CD4-positive, alpha-beta T cell treated with Interleukin-17A for 1 hour (primary cell): ENCODE measurements around the gene ATP10A.

ENCODE experiments used
- DNase-seq: peaks from one replicate; pipeline ENCODE4 v3.0.0-alpha.2; 2020

Gene ATP10A, protein sequence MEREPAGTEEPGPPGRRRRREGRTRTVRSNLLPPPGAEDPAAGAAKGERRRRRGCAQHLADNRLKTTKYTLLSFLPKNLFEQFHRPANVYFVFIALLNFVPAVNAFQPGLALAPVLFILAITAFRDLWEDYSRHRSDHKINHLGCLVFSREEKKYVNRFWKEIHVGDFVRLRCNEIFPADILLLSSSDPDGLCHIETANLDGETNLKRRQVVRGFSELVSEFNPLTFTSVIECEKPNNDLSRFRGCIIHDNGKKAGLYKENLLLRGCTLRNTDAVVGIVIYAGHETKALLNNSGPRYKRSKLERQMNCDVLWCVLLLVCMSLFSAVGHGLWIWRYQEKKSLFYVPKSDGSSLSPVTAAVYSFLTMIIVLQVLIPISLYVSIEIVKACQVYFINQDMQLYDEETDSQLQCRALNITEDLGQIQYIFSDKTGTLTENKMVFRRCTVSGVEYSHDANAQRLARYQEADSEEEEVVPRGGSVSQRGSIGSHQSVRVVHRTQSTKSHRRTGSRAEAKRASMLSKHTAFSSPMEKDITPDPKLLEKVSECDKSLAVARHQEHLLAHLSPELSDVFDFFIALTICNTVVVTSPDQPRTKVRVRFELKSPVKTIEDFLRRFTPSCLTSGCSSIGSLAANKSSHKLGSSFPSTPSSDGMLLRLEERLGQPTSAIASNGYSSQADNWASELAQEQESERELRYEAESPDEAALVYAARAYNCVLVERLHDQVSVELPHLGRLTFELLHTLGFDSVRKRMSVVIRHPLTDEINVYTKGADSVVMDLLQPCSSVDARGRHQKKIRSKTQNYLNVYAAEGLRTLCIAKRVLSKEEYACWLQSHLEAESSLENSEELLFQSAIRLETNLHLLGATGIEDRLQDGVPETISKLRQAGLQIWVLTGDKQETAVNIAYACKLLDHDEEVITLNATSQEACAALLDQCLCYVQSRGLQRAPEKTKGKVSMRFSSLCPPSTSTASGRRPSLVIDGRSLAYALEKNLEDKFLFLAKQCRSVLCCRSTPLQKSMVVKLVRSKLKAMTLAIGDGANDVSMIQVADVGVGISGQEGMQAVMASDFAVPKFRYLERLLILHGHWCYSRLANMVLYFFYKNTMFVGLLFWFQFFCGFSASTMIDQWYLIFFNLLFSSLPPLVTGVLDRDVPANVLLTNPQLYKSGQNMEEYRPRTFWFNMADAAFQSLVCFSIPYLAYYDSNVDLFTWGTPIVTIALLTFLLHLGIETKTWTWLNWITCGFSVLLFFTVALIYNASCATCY (N-terminal part only)

GRCh38 chr15:25863111-25863967, at the start of gene ATP10A:
Gene ATP10A (minus strand): TSS chr15:25863327. CDS start chr15:25863096, 231 bp downstream.
- peak; percentile 52 for DNase-seq

GRCh38 chr15:25912035-25912434, 48.9 kb upstream of the ATP10A start:
- DNase-seq, result no peak

DNA sequence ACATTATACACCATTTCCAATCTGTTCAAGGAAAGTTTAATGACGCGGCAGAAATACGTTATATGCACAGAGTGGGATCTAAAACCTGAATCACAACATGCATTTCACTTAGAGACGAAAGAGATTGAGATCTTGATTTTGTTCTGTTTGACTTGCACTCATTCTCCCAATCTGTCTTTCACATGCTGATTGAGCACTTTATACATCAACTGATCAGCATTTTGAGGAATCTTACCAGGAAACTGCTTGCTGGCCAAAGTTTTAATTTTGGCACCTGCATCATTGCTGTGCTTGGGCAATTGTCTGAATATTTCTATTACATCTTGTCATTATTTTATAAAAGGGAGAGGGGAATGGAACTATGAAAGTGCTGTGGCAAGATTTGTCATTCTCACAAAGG, 47.7 kb upstream of the ATP10A start:
- DNase-seq, result no peak

- DNase-seq, result no peak
Measured at GRCh38 chr15:25909806-25910205, 46.7 kb upstream of the ATP10A start.

GRCh38 chr15:25909325-25909724, 46.2 kb upstream of the ATP10A start:
- no peak for DNase-seq

DNA sequence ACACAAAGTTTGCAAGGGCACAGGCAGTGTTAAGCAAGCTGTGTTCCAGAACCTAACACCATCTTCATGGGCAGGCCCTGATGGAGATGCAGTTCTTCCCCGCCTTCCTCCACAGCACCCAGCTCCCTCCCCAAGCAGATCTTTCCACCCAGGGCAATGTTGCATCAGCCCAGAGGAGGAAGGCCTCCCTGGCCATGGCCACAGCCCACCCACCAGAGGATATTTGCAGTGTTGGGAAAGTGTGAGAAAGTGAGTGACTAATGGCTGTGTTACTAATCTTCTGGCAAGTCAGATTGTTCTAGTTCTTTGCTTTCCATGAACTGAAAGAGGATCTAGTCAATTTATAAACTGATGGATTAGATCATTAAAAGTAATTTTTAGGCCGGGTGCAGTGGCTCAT, 42.0 kb upstream of the ATP10A start:
- DNase-seq, result no peak

- no peak for DNase-seq
Measured at GRCh38 chr15:25903024-25903581, 40.0 kb upstream of the ATP10A start.

DNA sequence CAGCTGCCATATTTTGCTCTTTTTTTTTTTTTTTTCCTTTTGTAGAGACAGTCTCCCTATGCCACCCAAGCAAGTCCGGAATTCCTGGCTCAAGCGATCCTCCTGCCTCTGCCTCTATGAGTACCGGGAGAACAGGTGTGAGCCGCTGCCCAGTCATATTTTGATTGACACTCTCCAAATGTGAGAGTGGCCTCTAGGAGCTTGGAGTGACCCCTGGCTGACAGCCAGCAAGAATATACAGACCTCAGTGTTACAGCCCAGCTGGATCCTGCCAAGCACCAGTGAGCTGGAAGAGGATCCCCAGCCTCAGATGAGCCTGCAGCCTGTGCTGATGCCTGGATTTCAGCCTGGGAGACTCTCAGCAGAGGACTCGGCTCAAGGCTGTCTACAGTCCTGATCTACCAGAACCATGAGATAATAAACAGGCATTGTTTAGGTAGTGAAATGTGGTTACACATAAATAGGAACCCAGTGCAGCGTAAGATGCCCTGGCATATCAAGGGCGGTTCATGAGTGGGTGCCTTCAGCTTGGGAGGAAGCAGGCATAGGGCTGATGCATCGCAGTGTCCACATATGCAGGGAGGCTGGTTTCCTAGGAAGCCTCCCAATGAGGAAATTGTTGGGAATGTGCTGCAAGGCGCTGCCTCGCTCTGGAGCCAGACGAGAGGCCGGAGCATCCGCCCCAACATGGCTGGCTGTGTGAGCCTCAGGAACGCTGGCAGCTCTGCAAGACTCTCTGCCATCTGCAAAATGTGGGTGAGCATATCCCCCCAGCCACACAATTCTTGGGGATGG, 38.9 kb upstream of the ATP10A start:
- DNase-seq, result no peak

GRCh38 chr15:25900901-25901300, 37.8 kb upstream of the ATP10A start:
- no peak for DNase-seq

DNA sequence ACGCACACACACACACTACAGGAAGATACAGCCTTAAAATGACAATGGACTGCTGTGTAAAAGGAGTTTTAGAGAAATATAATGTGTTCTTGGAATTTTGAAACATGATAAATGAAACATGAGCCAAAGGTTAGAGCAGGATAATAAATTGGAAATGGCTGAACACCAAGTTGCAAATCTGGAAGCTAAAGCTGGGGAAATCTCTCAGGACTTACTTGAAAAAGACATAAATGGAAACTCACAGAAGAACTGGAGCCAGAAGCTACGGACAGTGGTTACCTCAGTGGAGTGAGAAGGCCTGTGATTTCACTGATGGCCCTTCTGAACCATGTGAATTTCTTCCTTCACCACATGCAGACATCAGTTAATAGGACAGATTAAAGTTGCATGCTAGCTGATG, 37.3 kb upstream of the ATP10A start:
- no peak for DNase-seq

DNA sequence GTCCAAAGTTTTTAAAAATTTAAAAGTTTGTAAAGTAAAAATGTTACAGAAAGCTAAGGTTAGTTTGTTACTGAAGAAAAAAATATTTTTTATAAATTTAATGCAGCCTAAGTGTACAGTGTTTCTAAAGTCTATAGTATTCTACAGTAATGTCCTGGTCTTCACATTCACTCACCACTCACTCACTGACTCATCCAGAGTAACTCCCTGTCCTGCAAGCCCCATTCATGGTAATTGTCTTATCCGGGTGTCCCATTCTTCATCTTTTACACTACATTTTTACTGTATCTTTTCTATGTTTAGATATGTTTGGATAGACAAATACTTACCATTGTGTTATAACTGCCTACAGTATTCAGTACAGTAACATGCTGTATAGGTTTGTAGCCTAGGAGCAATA, 36.7 kb upstream of the ATP10A start:
- DNase-seq, result no peak

- no peak for DNase-seq
Measured at GRCh38 chr15:25897658-25898057, 34.5 kb upstream of the ATP10A start.

- no peak for DNase-seq
Measured at GRCh38 chr15:25894371-25894902, 31.3 kb upstream of the ATP10A start.

GRCh38 chr15:25893596-25893995, 30.5 kb upstream of the ATP10A start:
- DNase-seq, result no peak

DNA sequence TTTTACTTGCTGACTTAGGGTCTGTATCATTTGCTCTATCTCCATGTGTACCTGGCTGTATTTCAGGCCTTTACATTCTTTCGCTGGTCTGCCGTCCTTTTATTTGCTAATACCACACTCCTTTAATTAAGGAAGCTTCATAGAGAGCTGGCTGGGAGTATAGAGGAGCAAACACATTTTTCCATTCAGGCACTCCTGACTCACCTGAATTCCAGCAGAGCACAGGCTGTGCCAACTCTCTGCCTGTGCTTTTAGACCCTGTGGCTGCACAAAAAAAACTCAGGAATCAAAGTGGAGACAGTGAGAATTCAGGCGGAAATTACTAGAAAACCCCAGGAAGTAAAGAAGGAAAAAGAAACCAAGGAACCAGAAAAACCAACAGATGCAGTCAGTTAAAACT, 29.0 kb upstream of the ATP10A start:
- no peak for DNase-seq

- no peak for DNase-seq
Measured at GRCh38 chr15:25891081-25891480, 28.0 kb upstream of the ATP10A start.

- no peak for DNase-seq
Measured at GRCh38 chr15:25890529-25890928, 27.4 kb upstream of the ATP10A start.

DNA sequence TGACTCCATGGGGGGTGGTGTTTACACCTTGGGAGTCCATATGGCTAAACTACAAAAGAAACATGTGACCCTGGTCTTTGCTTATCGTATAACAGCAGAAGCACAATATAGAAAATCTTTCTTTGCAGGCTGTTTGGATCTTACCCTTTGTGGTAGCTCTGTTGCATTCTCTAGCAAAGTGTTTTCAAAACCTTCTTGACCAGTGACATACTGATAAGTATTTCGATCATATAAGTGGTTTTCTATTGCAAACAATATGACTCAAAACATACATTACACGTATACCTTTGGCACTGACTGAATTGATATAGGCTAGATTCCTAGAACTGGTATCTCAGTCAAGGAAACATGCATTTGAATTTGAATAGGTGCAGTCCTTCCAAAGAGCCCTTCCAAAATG, 24.7 kb upstream of the ATP10A start:
- DNase-seq, result no peak

GRCh38 chr15:25886498-25887140, 23.5 kb upstream of the ATP10A start:
- no peak for DNase-seq

DNA sequence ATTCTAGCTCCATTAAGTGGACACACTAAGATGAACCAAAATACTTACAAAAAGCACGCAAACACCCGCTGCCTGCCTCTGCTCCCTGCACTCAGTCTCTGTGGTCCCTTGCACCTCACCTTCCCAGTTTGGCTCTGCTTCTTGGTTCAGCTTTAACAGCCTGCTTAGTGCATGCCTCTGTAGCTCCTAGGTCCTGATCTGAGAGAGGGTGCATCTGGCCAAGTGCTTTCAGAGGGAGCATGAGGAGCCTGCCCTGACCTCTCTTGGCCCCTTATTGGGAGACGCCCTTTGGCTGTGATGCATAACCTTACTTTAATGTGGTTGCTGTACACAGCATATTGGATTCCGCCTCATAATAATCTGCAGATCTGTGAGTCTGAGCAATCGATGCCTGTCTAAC, 21.2 kb upstream of the ATP10A start:
- DNase-seq, result no peak
